ENCODE measurements around the gene BLOC1S1.

BLOC1S1 gene

DNA sequence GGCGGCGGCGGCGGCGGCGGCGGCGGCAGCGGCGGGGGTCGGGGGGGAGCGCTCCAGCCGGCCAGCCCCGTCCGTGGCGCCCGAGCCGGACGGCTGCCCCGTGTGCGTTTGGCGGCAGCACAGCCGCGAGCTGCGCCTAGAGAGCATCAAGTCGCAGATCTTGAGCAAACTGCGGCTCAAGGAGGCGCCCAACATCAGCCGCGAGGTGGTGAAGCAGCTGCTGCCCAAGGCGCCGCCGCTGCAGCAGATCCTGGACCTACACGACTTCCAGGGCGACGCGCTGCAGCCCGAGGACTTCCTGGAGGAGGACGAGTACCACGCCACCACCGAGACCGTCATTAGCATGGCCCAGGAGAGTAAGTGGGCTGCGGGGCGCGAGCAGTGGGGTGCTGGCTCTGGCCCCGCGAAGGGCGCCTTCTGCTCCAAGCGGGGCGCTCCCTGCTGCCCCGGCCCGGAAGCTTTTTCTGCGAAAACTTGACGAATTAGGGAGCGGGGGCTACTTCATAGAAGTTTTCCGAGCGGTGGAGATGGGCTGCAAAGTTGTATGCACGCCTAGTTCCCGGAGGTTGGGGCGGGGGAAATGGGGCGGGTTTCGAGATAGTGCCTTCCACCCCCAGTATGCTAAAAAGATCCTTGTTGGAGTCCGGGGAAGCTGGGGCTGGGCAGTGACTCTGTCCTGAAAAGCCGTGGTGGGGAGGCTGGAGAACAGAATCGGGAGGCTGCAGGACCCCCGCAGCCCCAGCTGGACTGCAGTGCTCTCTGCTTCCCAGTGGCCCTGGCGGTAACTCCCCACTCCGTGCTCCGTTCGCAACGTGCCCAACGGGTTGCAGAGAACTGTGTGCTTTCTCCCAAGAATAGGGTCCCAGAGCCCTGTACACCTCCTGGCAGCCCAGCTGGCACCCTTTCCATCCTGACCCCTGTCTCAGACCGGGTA, 27.8 kb downstream of the BLOC1S1 start:
- Histone ChIP-seq H3K79me1 (replicated peaks; ENCODE audit: low read length, poor library complexity, severe bottlenecking) (peaks cover 8% of the 10 kb centered on the region), H2BK15ac (ENCODE audit: low read depth, poor library complexity, severe bottlenecking) (no peak overlapping the region), H3K4me1 (ENCODE audit: control insufficient read depth, insufficient read depth, low read depth, low read length) (peaks cover 22% of the 10 kb centered on the region), H2BK120ac (ENCODE audit: low read depth, low read length) (peak overlapping the region; percentile 24), H3K4ac (ENCODE audit: low read depth in 1 of 2, low read length in 2 of 2) (peak overlapping the region in 1 of 2 experiments; percentile 0), H3K4me2 (ENCODE audit: low read length, poor library complexity, severe bottlenecking) (peak overlapping the region; percentile 85), H3K36me3 (ENCODE audit: control insufficient read depth in 1 of 2, insufficient read depth in 2 of 2, low read depth in 1 of 2, low read length in 2 of 2) (peaks cover 3 to 4% of the 10 kb centered on the region in 2 experiments), H3K4me3 (ENCODE audit: insufficient read depth in 1 of 2, low read depth in 1 of 2, low read length in 2 of 2) (peak overlapping the region; percentile 62 to 91), H3K14ac (ENCODE audit: low read length in 2 of 2) (peak overlapping the region in 1 of 2 experiments; percentile 45), H2AK5ac (ENCODE audit: low read length, severe bottlenecking) (no peak overlapping the region), H4K8ac (ENCODE audit: low read length) (no peak overlapping the region), H2BK12ac (ENCODE audit: low read length in 2 of 2) (peak overlapping the region in 1 of 2 experiments; percentile 21), H4K91ac (ENCODE audit: low read length) (no peak overlapping the region), H3K27ac (ENCODE audit: low read length, poor library complexity, severe bottlenecking) (no peak overlapping the region), H3K23ac (ENCODE audit: low read length in 2 of 2) (peak overlapping the region in 1 of 2 experiments; percentile 61), H3K27me3 (ENCODE audit: control insufficient read depth in 1 of 2, insufficient read depth in 1 of 2, low read length in 2 of 2) (no peaks in the 10 kb centered on the region), H3K18ac (ENCODE audit: low read depth in 1 of 2, low read length in 2 of 2) (peak overlapping the region; percentile 67 to 94), H3K9me3 (ENCODE audit: control insufficient read depth, low read length) (no peaks in the 10 kb centered on the region), H3K9ac (ENCODE audit: low read length) (peak overlapping the region; percentile 82), H2BK5ac (ENCODE audit: low read depth, low read length, poor library complexity, severe bottlenecking) (no peak overlapping the region), H2AFZ (ENCODE audit: low read depth, low read length) (peak overlapping the region; percentile 72)
- WGBS, result under 1% methylated on average over 62 of the region's 73 CpGs
- DNase-seq, result peak; percentile 82

DNA sequence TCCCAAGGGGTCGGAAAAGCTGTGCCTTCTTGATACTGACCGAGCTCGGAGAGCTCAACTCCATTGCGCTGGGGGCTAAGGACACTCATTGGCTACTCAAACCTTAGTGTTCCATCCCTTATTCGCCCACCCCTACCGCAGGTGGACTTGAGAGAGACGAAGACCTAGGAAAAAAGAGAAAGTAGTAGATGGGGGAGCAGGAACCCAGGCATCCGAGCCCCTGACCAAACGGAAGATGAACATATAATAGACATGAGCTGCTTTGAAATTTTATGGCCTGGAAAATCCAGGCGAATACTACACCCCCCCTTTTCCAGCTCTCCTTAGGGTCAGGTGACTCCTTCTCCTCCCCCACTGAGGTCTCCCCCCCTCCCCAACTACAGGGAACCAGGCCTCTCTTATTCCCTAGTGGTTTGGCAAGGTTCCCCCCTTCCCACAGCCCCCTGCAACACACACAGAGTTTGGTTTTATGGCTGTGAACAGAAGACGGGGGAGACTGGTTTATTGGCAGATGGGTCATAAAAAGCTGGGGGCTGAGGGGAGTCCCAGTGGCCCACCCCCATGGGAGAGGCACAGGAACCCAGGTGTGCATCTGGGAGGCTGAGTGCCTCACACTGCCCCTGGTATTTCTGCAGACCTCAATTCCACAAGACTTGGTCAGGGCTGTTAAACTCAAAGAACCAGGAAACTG, 28.6 kb downstream of the BLOC1S1 start:
- Histone ChIP-seq H4K91ac (ENCODE audit: low read length) (no peak overlapping the region), H4K8ac (ENCODE audit: low read length) (no peak overlapping the region), H3K14ac (ENCODE audit: low read length in 2 of 2) (no peak overlapping the region), H3K4me1 (ENCODE audit: control insufficient read depth, insufficient read depth, low read depth, low read length) (peaks cover 22% of the 10 kb centered on the region), H3K23ac (ENCODE audit: low read length in 2 of 2) (no peak overlapping the region), H2BK120ac (ENCODE audit: low read depth, low read length) (no peak overlapping the region), H3K4me3 (ENCODE audit: insufficient read depth in 1 of 2, low read depth in 1 of 2, low read length in 2 of 2) (peak overlapping the region; percentile 62 to 91), H2BK15ac (ENCODE audit: low read depth, poor library complexity, severe bottlenecking) (no peak overlapping the region), H3K4ac (ENCODE audit: low read depth in 1 of 2, low read length in 2 of 2) (no peak overlapping the region), H3K79me1 (replicated peaks; ENCODE audit: low read length, poor library complexity, severe bottlenecking) (peaks cover 13% of the 10 kb centered on the region), H3K18ac (ENCODE audit: low read depth in 1 of 2, low read length in 2 of 2) (peak overlapping the region in 1 of 2 experiments; percentile 29), H2BK5ac (ENCODE audit: low read depth, low read length, poor library complexity, severe bottlenecking) (no peak overlapping the region), H3K36me3 (ENCODE audit: control insufficient read depth in 1 of 2, insufficient read depth in 2 of 2, low read depth in 1 of 2, low read length in 2 of 2) (peaks cover 11 to 12% of the 10 kb centered on the region in 2 experiments), H3K27me3 (ENCODE audit: control insufficient read depth in 1 of 2, insufficient read depth in 1 of 2, low read length in 2 of 2) (no peaks in the 10 kb centered on the region), H2AFZ (ENCODE audit: low read depth, low read length) (no peak overlapping the region), H3K4me2 (ENCODE audit: low read length, poor library complexity, severe bottlenecking) (peak overlapping the region; percentile 85), H3K27ac (ENCODE audit: low read length, poor library complexity, severe bottlenecking) (no peak overlapping the region), H2AK5ac (ENCODE audit: low read length, severe bottlenecking) (no peak overlapping the region), H3K9me3 (ENCODE audit: control insufficient read depth, low read length) (no peaks in the 10 kb centered on the region), H3K9ac (ENCODE audit: low read length) (peak overlapping the region; percentile 82), H2BK12ac (ENCODE audit: low read length in 2 of 2) (peak overlapping the region in 1 of 2 experiments; percentile 60)
- 7% methylated on average over 7 of the region's 11 CpGs for WGBS
- no peak for DNase-seq

DNA sequence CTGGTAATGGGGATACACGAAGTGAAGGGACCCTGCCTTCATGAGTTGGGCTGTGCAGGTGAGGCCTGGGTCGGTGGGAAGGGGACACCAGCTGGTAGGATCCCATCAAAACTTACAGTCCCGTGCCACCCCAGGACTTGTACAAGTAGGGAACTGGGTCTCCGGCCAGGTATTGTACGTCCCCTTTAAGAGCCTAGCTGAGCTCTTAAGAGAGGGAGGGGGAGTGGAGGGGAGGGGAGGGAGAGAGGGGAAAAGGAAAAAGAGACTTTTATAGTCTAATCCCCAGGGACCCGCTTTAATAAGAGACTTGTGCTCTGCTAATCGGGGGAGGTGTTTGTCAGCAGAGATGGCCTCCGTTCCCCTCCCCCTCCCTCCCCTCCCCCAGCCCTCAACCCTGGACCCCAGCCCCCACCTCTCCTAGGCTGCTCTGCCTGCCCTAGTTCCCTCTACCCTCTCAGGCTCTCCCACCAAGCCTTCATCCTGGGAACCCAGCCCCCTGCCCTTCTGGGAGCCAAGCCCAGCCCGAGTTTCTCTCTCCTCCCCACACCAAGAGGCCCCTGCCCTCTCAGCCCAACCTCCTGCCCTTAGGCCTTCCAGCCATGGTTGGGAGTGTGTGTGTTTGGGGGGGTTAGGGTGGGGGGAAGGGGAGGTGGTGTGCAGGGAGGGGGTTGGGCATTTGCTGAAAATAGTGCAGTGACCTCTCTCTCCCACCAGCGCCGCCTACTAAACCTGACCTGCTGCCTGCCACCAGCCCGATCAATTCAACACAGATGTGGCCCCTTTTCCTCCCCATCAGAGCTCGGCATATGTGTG, 29.7 kb downstream of the BLOC1S1 start:
- peak overlapping the region; percentile 57 for H2BK120ac ChIP-seq (ENCODE audit: low read depth, low read length)
- H2BK5ac ChIP-seq (ENCODE audit: low read depth, low read length, poor library complexity, severe bottlenecking), result no peak overlapping the region
- H4K8ac ChIP-seq (ENCODE audit: low read length), result peak overlapping the region; percentile 82
- H3K79me1 ChIP-seq (replicated peaks; ENCODE audit: low read length, poor library complexity, severe bottlenecking), result peaks cover 15% of the 10 kb centered on the region
- H2BK15ac ChIP-seq (ENCODE audit: low read depth, poor library complexity, severe bottlenecking), result peak overlapping the region; percentile 49
- no peak overlapping the region for H3K23ac ChIP-seq (ENCODE audit: low read length in 2 of 2)
- peak overlapping the region in 1 of 2 experiments; percentile 45 for H3K4ac ChIP-seq (ENCODE audit: low read depth in 1 of 2, low read length in 2 of 2)
- H3K36me3 ChIP-seq (ENCODE audit: control insufficient read depth in 1 of 2, insufficient read depth in 2 of 2, low read depth in 1 of 2, low read length in 2 of 2), result peaks cover 18 to 19% of the 10 kb centered on the region in 2 experiments
- peak overlapping the region; percentile 85 for H3K4me2 ChIP-seq (ENCODE audit: low read length, poor library complexity, severe bottlenecking)
- peaks cover 22% of the 10 kb centered on the region for H3K4me1 ChIP-seq (ENCODE audit: control insufficient read depth, insufficient read depth, low read depth, low read length)
- H2AK5ac ChIP-seq (ENCODE audit: low read length, severe bottlenecking), result no peak overlapping the region
- H2BK12ac ChIP-seq (ENCODE audit: low read length in 2 of 2), result peak overlapping the region; percentile 20 to 33
- peak; percentile 31 for DNase-seq
- H3K18ac ChIP-seq (ENCODE audit: low read depth in 1 of 2, low read length in 2 of 2), result peak overlapping the region; percentile 71 to 73
- H4K91ac ChIP-seq (ENCODE audit: low read length), result peak overlapping the region; percentile 75
- H3K9me3 ChIP-seq (ENCODE audit: control insufficient read depth, low read length), result no peaks in the 10 kb centered on the region
- peak overlapping the region in 1 of 2 experiments; percentile 91 for H3K4me3 ChIP-seq (ENCODE audit: insufficient read depth in 1 of 2, low read depth in 1 of 2, low read length in 2 of 2)
- H3K14ac ChIP-seq (ENCODE audit: low read length in 2 of 2), result peak overlapping the region in 1 of 2 experiments; percentile 61
- peak overlapping the region; percentile 82 for H3K9ac ChIP-seq (ENCODE audit: low read length)
- 4% methylated on average over 11 of the region's 13 CpGs for WGBS
- H2AFZ ChIP-seq (ENCODE audit: low read depth, low read length), result no peak overlapping the region
- no peak overlapping the region for H3K27ac ChIP-seq (ENCODE audit: low read length, poor library complexity, severe bottlenecking)
- no peaks in the 10 kb centered on the region for H3K27me3 ChIP-seq (ENCODE audit: control insufficient read depth in 1 of 2, insufficient read depth in 1 of 2, low read length in 2 of 2)

All from mesenchymal stem cell (in vitro differentiated cells and primary cell).